GM21423 (cell line): Measurements from ENCODE around the gene ZNF302.
A peak's percentile ranks its signal among the peaks of the same experiment; 100 is the strongest.
"Not testable (repeated sequence)": the region's sequence is repeated elsewhere in the genome, so short reads cannot be mapped to it uniquely, and the experiment has no call there.

Source experiments
- ATAC-seq: cut with Tn5 transposase; IDR thresholded peaks from one replicate; pipeline ENCODE4 v1.9.1; 2021; ENCODE audit warnings: mild to moderate bottlenecking, moderate library complexity; ENCODE audit not compliant: unreplicated experiment

Gene ZNF302

GRCh38 chr19:34677386-34678084 lies at the start of gene ZNF302:
Gene ZNF302 (plus strand): TSS chr19:34677678. CDS start chr19:34678805, 1,127 bp downstream.
- peak; percentile 90 for ATAC-seq

- no peak for ATAC-seq
These were observed 43.7 kb upstream of the ZNF302 start for GRCh38 chr19:34633802-34634201.

GRCh38 chr19:34639491-34640085 lies 37.9 kb upstream of the ZNF302 start:
- no peak for ATAC-seq

DNA sequence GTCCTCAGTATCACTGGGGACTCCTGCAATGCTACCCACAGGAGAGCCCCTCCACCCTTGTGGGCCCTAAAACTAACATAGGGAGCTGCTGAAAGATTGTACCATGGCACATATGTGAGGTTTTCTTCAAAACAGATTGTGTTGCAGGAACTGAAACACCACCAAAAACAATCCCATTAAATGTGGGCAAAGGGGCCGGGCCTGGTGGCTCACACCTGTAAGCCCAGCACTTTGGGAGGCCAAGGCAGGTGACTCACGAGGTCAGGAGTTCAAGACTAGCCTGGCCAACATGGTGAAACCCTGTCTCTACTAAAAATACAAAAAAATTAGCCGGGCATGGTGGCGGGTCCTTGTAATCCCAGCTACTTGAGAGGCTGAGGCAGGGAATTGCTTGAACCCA lies 35.2 kb upstream of the ZNF302 start:
- no peak for ATAC-seq

- no peak for ATAC-seq
These were observed 32.5 kb upstream of the ZNF302 start for GRCh38 chr19:34644991-34645461.

- no peak for ATAC-seq
These were observed 31.9 kb upstream of the ZNF302 start for GRCh38 chr19:34645551-34645950.

DNA sequence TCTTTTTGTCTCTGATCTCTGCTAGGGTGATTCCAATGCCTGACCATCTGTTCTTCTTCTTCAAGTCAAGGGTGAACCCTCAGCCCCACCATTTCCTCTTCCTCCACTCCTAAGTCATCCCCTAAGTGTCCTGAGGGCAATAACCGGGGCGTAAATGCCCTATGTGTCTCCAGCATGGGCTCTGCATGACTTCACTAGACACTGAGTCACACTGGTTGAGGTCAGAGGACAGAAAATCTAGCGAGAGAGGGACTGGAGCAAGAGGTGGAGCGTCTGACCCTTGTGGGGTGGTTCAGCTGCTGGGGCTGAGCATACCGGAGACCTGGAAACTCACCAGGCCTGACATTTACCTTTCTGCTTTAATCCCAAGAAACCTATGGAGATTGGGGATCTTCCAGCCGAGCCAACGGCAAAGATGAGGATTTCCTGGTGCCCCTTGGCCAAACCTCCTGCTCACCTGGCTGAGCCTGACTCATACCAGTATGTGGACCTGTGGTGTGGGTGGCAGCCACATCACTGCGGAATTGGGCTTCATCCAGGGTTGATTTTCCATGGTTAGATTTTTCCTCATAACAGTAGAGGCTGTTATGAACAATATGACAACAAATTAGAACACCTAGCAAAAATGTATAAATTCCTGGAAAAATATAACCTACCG lies 27.5 kb upstream of the ZNF302 start:
- ATAC-seq = no peak

GRCh38 chr19:34651747-34652146 lies 25.7 kb upstream of the ZNF302 start:
- ATAC-seq = no peak

GRCh38 chr19:34654796-34655195 lies 22.7 kb upstream of the ZNF302 start:
- ATAC-seq = no peak

- no peak for ATAC-seq
These were observed 21.8 kb upstream of the ZNF302 start for GRCh38 chr19:34655651-34656050.

DNA sequence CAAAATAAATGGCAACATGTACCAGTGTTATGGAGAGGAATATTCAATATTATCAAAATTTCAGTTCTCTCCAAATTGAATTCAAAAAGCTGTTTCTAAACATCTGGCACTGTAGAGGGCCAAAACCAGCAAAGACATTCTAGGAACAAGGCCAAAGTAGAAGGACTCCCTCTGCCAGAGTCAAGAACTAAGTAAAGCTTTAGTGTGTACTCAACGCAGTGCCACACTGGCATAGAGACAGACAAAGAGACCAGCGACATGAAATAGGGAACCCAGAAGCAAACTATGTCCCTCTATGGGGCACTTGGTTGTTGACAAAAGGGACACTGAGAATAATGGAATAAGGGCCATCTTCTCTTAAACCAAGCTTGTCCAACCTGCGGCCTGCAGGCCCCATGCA lies 16.1 kb upstream of the ZNF302 start:
- ATAC-seq = no peak

- no peak for ATAC-seq
These were observed 14.6 kb upstream of the ZNF302 start for GRCh38 chr19:34662919-34663318.

DNA sequence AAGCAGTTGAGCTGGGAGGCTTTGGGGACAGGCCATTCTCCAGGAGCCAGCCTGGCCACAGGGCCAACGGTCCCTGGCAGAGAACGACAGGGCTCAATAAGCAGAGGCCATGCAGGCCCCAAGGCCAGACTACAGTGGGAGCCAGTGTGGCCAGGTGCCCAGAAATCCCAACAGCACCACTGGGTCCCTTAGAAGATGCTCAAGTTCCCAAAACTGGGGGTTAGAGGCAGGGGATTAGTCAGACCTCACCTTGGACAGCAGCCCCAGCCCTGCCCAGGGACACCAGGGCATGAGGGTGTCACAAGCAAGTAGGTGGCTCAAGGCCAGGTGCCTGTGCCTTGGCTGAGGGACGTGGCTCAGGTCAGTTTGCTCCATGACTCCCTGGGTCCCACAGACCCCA lies 13.3 kb upstream of the ZNF302 start:
- ATAC-seq = no peak

DNA sequence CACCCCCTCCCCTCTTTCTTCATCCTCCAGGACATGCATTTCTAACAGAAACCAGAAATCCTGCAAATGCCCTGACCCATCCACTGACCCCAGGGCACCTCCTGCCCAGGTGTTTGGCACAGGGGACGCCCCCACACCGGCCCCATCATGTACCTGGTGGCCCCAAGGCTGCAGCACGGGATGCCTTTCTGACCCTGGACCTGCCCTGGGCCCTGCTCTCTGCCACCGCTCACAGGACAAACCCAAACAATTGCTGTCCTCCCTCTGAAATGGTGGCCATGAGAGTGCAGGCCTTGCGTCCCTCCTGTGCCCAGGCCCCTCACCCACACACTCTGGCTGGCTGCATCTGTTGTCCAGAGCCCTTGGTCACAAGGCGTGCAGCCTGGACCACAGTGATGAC lies 12.6 kb upstream of the ZNF302 start:
- no peak for ATAC-seq

DNA sequence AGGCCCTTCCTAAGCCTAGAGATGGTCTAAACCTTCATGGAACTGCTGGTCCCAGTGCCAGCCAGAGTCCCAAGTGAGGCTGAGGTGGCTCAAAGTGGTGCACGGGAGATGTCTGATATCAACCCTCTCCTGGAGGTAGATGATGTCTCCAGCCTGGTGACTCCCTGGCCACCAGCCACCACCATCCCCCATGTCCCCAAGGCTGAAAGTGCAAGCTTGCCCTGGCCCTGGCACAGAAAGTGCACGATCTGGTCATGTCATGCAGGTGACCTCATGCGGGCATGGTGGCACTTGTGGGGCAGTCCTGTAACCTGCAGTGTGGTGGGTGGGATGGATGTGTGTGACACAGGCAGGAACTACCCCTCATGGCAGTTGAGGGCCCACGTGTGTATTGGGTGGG lies 12.2 kb upstream of the ZNF302 start:
- ATAC-seq = not testable (repeated sequence)

DNA sequence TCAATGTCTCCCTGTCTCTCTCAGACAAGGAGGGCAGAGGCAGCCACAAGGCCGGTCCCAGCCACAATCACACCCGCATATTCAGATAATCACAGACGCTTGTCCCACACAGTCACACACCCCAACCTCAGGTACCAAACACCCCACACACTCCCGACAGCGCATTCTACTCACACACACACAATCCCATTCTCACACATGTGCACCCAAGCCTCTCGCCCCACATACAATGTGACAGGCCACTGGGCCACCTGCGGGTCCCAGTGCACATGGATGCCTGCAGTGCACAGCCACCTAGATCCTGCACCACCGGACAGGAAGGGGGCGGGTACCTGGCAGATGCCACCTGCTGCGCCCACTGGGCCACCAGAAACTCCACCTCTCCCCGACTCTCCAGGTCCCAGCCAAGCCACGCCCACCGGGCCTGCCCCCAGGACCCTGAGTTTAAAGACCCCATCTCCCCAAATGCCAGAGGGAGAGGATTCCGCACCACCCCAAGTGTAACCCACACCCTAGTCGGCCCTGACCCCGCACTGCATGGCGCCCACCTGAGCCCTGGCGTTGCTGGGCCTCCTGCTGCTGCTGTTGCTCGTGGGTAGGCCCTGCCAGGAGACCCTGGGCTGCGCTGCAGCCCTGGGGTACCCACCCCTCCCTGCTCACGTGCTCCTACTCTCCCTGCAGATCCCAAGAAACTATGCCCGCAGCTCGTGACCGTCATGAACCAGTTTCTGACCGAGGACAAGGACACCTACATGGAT lies 11.1 kb upstream of the ZNF302 start:
- ATAC-seq = no peak

- ATAC-seq = no peak
These were observed 10.6 kb upstream of the ZNF302 start for GRCh38 chr19:34666958-34667265.

- no peak for ATAC-seq
These were observed 10.0 kb upstream of the ZNF302 start for GRCh38 chr19:34667349-34668076.

- ATAC-seq = not testable (repeated sequence)
These were observed 9.3 kb upstream of the ZNF302 start for GRCh38 chr19:34668077-34668689.

GRCh38 chr19:34668690-34669089 lies 8.8 kb upstream of the ZNF302 start:
- ATAC-seq = not testable (repeated sequence)
